K562 (cell line): ENCODE measurements around the gene RHOV. TPM values are rescaled to one million over a fixed set of nuclear protein-coding genes. Genes with fewer than 3 reads are reported as not detected.

ENCODE experiments used
- CTCF ChIP-seq, 3 experiments: IDR thresholded peaks in 2 of 3; conservative IDR thresholded peaks in 1 of 3; 2 replicates each; pipeline ENCODE4 v1.5.1; 2011 to 2012; ENCODE audit warnings: low read length in 3 of 3, mild to moderate bottlenecking in 3 of 3, control low read depth in 2 of 3, improper control_type of control experiment in 1 of 3, inconsistent platforms in 1 of 3, low read depth in 1 of 3, mixed read lengths in 1 of 3, moderate library complexity in 1 of 3; ENCODE audit not compliant: insufficient read depth in 2 of 3
- REST ChIP-seq, 2 experiments: fragments of 450-650 bp; formaldehyde crosslinking in 1 of 2; IDR thresholded peaks; 2 replicates each; pipeline versions ENCODE4 v1.4.0 to v1.6.1; 2014 to 2020; ENCODE audit warnings: mild to moderate bottlenecking in 2 of 2, borderline replicate concordance in 1 of 2, low read depth in 1 of 2
- polyA plus RNA-seq, 8 experiments: library from polyadenylated mRNA; depleted of rRNA in 4 of 8; stranded (reverse) in 5 of 8; unstranded in 3 of 8; fragments of >200 nt; fragmentation: Nextera tagmentation in 2 of 8; fragmentation: Illumina TruSeq in 1 of 8; extraction: Ambion mirVana in 2 of 8; extraction: Trizol in 1 of 8; gene quantifications; 2 replicates each; pipeline versions ENCODE4 v1.2.1 to v1.2.3, GENCODE V29; 2011 to 2014; ENCODE audit warnings: inconsistent platforms in 1 of 8, missing spikeins in 1 of 8
- total RNA-seq, 7 experiments: library from RNA; depleted of rRNA in 6 of 7; stranded (reverse); fragments of >200 nt in 6 of 7; fragmentation: Illumina TruSeq in 2 of 7; extraction: Trizol in 2 of 7; gene quantifications; 2 replicates each; pipeline versions ENCODE4 v1.2.1 to v1.2.3, GENCODE V29; 2011 to 2021; ENCODE audit warnings: low replicate concordance in 1 of 7

RHOV gene
- total and polyA plus RNA-seq, 9 of the 15 experiments (the other 6 are each of a cell fraction or from before 2014, with no cell fraction given) = 0.08 to 2.0 (median 1.1) TPM

DNA sequence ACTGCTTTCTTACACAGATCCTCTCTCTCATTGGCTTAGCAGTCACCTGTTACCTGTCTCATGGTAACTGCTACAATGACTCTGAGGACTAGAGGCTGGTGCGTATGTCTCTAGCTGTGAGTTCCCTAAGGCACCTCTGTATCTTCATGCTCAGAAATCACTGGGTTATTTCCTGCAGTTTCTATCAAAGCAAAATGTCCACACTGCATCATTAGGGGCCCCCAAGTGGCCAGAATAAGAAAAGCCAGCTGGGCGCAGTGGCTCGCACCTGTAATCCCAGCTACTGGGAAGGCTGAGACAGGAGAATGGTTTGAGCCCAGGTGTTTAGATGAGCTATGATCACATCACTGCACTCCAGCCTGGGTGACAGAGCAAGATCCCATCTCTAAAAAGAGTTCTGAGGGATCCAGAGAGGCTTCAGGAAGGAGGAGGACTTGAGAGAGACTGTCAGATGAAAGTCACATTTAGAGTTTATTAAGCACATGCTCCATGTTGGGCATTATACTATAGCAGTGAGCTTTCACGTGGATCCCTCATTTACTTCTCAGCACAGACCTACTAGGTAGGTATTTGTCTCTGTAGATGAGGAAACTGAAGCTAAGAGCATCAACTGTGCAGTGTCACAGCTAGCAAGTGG is 17.9 kb upstream of the RHOV start (continued):
- TF ChIP-seq REST (IDR thresholded peaks at IDR 0.05; ENCODE audit: borderline replicate concordance) (peak; percentile 82; the same call in 1 of the 2 replicates), REST (CRISPR knock-in tag; IDR thresholded peaks at IDR 0.05; ENCODE audit: low read depth) (no peak), CTCF (IDR thresholded peaks at IDR 0.05 in 2 of 3, conservative IDR thresholded peaks at IDR 0.05 in 1 of 3; ENCODE audit: insufficient read depth in 2 of 3, low read depth in 1 of 3, low read length in 3 of 3) (peak; percentile 80 to 90 (median 89))
- TF ChIP-seq, all 486 proteins: peak for 14
